K562 (cell line): ENCODE results near the gene HIVEP1.

Experiments
- ARNT ChIP-seq, 2 experiments: fragments of 450-650 bp; IDR thresholded peaks; 2 replicates each; pipeline ENCODE4 v1.6.1; 2016; ENCODE audit warnings: mild to moderate bottlenecking in 1 of 2
- CHD4 ChIP-seq: fragments of 200-600 bp; sonication (generic); IDR thresholded peaks from 3 replicates; pipeline ENCODE4 v1.6.1; 2012; ENCODE audit warnings: low read depth, mild to moderate bottlenecking, mixed read lengths, low read length, inconsistent platforms; ENCODE audit not compliant: insufficient read depth, insufficient replicate concordance, poor library complexity, severe bottlenecking
- FOSL1 ChIP-seq: fragments of 200-800 bp; sonication (Bioruptor generic); conservative IDR thresholded peaks from 2 replicates; pipeline ENCODE4 v1.6.1; 2016; ENCODE audit warnings: missing genetic modification characterization, missing compliant biosample characterization
- GABPA ChIP-seq: fragments of 200-800 bp; sonication (Bioruptor generic); conservative IDR thresholded peaks from 2 replicates; pipeline ENCODE4 v1.6.1; 2016; ENCODE audit warnings: low read depth, missing genetic modification characterization, missing compliant biosample characterization
- POLR2AphosphoS2 ChIP-seq: IDR thresholded peaks from 2 replicates; pipeline ENCODE4 v1.6.1; 2012; ENCODE audit warnings: low read length, improper control_type of control experiment
- RAD21 ChIP-seq, 2 experiments: fragments of 250-450 bp in 1 of 2; fragments of 450-650 bp in 1 of 2; sonication (Bioruptor Pico) in 1 of 2; formaldehyde crosslinking in 1 of 2; IDR thresholded peaks in 1 of 2; conservative IDR thresholded peaks in 1 of 2; 2 replicates each; pipeline versions ENCODE4 v1.4.0 to v1.8.0; 2020 to 2022; ENCODE audit warnings: mild to moderate bottlenecking in 2 of 2, moderate library complexity in 1 of 2
- TF ChIP-seq, protein P1 (sequence below): sonication (generic); formaldehyde crosslinking; IDR thresholded peaks from 2 replicates; pipeline ENCODE4 v1.9.0; 2022; ENCODE audit warnings: mild to moderate bottlenecking, missing genetic modification reagents
- TF ChIP-seq, protein P2 (sequence below): fragments of 250-450 bp; sonication (Bioruptor Pico); IDR thresholded peaks from 2 replicates; pipeline ENCODE4 v1.4.0; 2020; ENCODE audit warnings: mild to moderate bottlenecking, moderate library complexity

- TF ChIP-seq, protein P1, sequence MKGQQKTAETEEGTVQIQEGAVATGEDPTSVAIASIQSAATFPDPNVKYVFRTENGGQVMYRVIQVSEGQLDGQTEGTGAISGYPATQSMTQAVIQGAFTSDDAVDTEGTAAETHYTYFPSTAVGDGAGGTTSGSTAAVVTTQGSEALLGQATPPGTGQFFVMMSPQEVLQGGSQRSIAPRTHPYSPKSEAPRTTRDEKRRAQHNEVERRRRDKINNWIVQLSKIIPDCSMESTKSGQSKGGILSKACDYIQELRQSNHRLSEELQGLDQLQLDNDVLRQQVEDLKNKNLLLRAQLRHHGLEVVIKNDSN (CRISPR knock-in tag), result no peak
- TF ChIP-seq ARNT (IDR thresholded peaks at IDR 0.05) (no peak), CHD4 (no peak), RAD21 (CRISPR knock-in tag; conservative IDR thresholded peaks at IDR 0.05 in 1 of 2, IDR thresholded peaks at IDR 0.05 in 1 of 2) (no peak), POLR2AphosphoS2 (no peak), FOSL1 (tag) (no peak), GABPA (no peak)
- TF ChIP-seq, protein P2, sequence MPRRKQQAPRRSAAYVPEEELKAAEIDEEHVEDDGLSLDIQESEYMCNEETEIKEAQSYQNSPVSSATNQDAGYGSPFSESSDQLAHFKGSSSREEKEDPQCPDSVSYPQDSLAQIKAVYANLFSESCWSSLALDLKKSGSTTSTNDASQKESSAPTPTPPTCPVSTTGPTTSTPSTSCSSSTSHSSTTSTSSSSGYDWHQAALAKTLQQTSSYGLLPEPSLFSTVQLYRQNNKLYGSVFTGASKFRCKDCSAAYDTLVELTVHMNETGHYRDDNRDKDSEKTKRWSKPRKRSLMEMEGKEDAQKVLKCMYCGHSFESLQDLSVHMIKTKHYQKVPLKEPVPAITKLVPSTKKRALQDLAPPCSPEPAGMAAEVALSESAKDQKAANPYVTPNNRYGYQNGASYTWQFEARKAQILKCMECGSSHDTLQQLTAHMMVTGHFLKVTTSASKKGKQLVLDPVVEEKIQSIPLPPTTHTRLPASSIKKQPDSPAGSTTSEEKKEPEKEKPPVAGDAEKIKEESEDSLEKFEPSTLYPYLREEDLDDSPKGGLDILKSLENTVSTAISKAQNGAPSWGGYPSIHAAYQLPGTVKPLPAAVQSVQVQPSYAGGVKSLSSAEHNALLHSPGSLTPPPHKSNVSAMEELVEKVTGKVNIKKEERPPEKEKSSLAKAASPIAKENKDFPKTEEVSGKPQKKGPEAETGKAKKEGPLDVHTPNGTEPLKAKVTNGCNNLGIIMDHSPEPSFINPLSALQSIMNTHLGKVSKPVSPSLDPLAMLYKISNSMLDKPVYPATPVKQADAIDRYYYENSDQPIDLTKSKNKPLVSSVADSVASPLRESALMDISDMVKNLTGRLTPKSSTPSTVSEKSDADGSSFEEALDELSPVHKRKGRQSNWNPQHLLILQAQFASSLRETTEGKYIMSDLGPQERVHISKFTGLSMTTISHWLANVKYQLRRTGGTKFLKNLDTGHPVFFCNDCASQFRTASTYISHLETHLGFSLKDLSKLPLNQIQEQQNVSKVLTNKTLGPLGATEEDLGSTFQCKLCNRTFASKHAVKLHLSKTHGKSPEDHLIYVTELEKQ (CRISPR knock-in tag), result no peak
Observed at GRCh38 chr6:12125396-12125795, 113.3 kb downstream of the HIVEP1 start.
